Activated T-helper 9 cell treated with anti-CD3 and anti-CD28 coated beads, Interleukin-2, amount 50 U/mL, for 16 hours (primary cell): ENCODE results near the gene IFNA7.
"Not testable (repeated sequence)": the region's sequence is repeated elsewhere in the genome, so short reads cannot be mapped to it uniquely, and the experiment has no call there.

Experiments used
- DNase-seq: peaks from one replicate; pipeline ENCODE4 v3.0.0-alpha.2; 2020; ENCODE audit warnings: low read depth

Gene IFNA7

GRCh38 chr9:21182810-21183736 is 18.9 kb downstream of the IFNA7 start:
- not testable (repeated sequence) for DNase-seq

- no peak for DNase-seq
Measured at GRCh38 chr9:21174671-21175070, 27.3 kb downstream of the IFNA7 start.

- no peak for DNase-seq
Measured at GRCh38 chr9:21172156-21172555, 29.8 kb downstream of the IFNA7 start.

- no peak for DNase-seq
Measured at GRCh38 chr9:21171351-21171750, 30.7 kb downstream of the IFNA7 start.

GRCh38 chr9:21166560-21166959 is 35.4 kb downstream of the IFNA7 start, which contains the start of gene IFNA21:
TSS of gene IFNA21 (minus strand) at chr9:21166660. CDS start at chr9:21166612, 48 bp downstream.
- DNase-seq: not testable (repeated sequence)

GRCh38 chr9:21165516-21165915 is 36.5 kb downstream of the IFNA7 start:
- DNase-seq: no peak

- no peak for DNase-seq
Measured at GRCh38 chr9:21160178-21160577, 41.8 kb downstream of the IFNA7 start.

GRCh38 chr9:21155501-21155900 is 46.5 kb downstream of the IFNA7 start:
- no peak for DNase-seq

GRCh38 chr9:21154018-21154608 is 47.9 kb downstream of the IFNA7 start:
- DNase-seq: no peak

GRCh38 chr9:21153336-21154017 is 48.5 kb downstream of the IFNA7 start:
- no peak for DNase-seq
